GM12873 (cell line): Measurements from ENCODE around the gene ZFHX3.

Experiments
- TF ChIP-seq, protein P1 (sequence below): IDR thresholded peaks from 2 replicates; pipeline ENCODE4 v1.5.1; 2012; ENCODE audit warnings: low read depth, mild to moderate bottlenecking, moderate library complexity, low read length, control low read depth; ENCODE audit not compliant: insufficient read depth; ENCODE audit errors: missing control alignments

The ZFHX3 gene

DNA sequence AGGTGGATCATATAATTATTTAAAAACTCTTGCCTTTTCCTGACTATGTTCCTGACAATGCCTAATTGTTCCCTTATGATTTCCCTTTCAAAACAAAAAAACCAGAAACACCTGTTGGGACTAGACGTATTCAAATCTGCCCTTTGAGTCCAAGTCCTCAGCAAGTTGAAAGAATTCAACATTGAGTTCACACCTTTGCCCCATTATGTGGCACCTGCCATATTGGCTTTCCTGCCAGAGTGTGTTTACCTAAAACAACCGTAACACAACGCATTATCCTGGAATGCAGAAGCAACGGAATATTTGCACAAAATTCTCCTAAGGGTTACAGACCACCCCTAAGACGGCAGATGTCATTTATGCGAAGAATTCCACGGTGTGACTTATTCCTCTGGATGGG, 105.9 kb downstream of the ZFHX3 start:
- TF ChIP-seq, protein P1, sequence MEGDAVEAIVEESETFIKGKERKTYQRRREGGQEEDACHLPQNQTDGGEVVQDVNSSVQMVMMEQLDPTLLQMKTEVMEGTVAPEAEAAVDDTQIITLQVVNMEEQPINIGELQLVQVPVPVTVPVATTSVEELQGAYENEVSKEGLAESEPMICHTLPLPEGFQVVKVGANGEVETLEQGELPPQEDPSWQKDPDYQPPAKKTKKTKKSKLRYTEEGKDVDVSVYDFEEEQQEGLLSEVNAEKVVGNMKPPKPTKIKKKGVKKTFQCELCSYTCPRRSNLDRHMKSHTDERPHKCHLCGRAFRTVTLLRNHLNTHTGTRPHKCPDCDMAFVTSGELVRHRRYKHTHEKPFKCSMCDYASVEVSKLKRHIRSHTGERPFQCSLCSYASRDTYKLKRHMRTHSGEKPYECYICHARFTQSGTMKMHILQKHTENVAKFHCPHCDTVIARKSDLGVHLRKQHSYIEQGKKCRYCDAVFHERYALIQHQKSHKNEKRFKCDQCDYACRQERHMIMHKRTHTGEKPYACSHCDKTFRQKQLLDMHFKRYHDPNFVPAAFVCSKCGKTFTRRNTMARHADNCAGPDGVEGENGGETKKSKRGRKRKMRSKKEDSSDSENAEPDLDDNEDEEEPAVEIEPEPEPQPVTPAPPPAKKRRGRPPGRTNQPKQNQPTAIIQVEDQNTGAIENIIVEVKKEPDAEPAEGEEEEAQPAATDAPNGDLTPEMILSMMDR = no peak

- TF ChIP-seq, protein P1 = no peak
These were observed 107.0 kb downstream of the ZFHX3 start for GRCh38 chr16:72940886-72941285.

DNA sequence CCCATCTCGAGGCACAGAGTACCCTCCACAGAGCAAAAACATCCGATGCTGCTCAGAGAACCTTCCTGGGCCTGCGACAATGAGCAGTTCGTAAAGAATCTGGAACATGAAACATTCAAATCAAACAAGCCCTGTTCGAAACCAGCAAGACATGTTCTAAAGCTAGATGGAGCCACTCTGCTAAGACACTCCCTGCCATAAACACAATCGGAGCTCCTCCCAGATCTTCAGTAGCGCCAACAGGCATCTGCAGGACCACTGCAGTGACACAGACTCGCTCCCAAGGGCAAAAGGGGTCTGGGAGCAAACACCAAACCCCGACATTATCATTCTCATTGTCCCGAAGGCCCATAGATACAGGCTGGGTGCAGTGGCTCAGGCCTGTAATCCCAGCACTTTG, 108.7 kb downstream of the ZFHX3 start:
- TF ChIP-seq, protein P1 = no peak

DNA sequence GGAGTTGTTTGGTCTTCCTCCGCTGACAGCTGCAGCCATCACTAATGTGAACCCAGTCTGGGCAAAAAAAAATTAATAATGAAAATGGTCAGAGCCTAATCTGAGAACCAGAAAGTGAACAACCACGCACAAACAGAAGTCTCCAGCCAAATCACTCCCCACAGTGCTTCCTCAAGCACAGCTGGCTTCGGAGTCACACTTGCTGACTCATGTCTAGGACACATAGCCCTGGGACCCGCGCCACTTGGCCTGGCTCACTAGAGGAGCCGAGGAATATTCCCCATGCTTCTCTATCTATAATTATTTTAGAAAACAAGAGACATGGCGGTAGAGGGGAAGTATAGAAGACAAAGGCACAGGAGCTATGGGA, 109.1 kb downstream of the ZFHX3 start:
- TF ChIP-seq, protein P1 = no peak

- TF ChIP-seq, protein P1 = no peak
These were observed 109.8 kb downstream of the ZFHX3 start for GRCh38 chr16:72937916-72938794.

GRCh38 chr16:72937360-72937759, 110.6 kb downstream of the ZFHX3 start:
- TF ChIP-seq, protein P1 = no peak

- TF ChIP-seq, protein P1 = no peak
These were observed 111.5 kb downstream of the ZFHX3 start for GRCh38 chr16:72936408-72936807.
